GM12864 (cell line): Measurements from ENCODE around the gene GNB2.

Source experiments
- DNase-seq: peaks from one replicate; pipeline ENCODE4 v3.0.0-alpha.2; 2011; ENCODE audit warnings: low read depth
- H3K4me3 ChIP-seq: 2 replicates; pipeline ENCODE4 v1.5.1; 2011; ENCODE audit warnings: mild to moderate bottlenecking, low read depth, low read length, control low read depth
- TF ChIP-seq, protein P1 (sequence below): IDR thresholded peaks from 2 replicates; pipeline ENCODE4 v1.5.1; 2011; ENCODE audit warnings: low read depth, mild to moderate bottlenecking, moderate library complexity, low read length, control low read depth, inconsistent platforms; ENCODE audit errors: missing control alignments

GNB2 gene

DNA sequence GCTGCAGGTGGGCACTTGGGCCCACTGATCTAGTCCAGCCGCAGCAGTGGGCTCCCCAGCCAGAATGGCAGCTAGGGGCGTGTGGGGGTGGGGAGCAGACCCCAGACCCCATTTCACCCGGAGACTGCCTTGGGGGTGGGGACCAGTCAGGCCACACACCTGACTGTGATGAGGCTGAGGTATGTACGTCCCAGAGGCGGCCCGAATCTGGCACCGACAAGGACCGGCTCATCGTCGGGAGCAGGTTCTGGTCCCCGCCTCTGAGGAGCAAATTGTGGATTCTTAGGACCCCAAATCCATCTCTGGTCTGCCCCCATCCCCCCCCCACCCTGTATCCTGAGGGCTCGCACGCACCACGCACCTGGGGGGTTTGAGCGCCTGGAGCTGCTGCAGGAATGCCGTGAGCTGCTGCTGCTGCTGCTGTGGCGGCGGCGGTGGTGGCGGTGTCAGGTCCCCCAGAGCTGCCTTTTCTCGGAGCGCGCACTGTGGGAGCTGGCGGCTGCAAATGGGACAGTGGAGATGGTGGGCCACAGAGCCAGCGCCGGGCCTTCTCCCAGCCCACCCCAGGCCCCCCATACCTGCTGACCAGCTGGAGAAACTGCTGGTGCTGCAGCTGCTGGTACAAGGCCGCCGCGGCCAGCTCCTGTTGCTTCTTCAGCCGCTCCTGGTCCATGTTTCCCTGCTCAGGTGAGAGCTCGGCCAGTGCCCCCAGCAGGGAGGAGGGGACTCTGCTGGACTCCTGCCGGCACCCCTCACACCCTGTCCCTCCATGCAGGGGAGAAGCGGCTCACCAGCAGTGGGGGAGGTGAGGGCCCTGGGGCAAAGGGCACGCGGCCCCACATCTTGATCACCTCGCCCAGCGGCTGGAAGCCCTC, 10.4 kb downstream of the GNB2 start:
- no peak for DNase-seq
- TF ChIP-seq, protein P1, sequence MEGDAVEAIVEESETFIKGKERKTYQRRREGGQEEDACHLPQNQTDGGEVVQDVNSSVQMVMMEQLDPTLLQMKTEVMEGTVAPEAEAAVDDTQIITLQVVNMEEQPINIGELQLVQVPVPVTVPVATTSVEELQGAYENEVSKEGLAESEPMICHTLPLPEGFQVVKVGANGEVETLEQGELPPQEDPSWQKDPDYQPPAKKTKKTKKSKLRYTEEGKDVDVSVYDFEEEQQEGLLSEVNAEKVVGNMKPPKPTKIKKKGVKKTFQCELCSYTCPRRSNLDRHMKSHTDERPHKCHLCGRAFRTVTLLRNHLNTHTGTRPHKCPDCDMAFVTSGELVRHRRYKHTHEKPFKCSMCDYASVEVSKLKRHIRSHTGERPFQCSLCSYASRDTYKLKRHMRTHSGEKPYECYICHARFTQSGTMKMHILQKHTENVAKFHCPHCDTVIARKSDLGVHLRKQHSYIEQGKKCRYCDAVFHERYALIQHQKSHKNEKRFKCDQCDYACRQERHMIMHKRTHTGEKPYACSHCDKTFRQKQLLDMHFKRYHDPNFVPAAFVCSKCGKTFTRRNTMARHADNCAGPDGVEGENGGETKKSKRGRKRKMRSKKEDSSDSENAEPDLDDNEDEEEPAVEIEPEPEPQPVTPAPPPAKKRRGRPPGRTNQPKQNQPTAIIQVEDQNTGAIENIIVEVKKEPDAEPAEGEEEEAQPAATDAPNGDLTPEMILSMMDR: no peak
- no peak overlapping the region for H3K4me3 ChIP-seq

DNA sequence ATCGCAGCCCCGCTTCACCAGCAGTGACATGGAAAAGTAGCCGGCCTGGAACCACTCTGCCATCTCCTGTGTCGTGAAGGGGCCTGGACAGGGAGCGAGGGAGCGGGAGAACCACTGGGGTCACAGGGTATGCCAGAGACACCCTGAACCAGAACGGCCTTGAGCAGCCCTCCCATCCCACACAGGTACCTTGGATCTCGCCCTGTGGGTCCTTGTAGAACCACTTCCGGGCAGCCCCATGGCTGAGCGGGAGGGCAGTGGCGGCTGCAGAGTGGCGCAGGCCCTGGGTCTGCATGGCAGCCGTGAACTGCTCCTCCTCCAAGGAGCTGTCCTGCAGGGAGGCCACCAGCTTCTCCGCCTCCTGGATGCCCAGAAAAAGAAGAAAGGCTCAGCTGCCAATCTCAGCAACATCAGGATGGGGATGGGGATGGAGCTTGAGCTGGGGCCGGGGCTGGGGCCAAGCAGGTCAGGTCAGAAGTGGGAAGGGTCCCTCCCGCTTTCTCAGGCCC, 11.0 kb downstream of the GNB2 start:
- no peak for DNase-seq
- TF ChIP-seq, protein P1: no peak
- no peak overlapping the region for H3K4me3 ChIP-seq

DNA sequence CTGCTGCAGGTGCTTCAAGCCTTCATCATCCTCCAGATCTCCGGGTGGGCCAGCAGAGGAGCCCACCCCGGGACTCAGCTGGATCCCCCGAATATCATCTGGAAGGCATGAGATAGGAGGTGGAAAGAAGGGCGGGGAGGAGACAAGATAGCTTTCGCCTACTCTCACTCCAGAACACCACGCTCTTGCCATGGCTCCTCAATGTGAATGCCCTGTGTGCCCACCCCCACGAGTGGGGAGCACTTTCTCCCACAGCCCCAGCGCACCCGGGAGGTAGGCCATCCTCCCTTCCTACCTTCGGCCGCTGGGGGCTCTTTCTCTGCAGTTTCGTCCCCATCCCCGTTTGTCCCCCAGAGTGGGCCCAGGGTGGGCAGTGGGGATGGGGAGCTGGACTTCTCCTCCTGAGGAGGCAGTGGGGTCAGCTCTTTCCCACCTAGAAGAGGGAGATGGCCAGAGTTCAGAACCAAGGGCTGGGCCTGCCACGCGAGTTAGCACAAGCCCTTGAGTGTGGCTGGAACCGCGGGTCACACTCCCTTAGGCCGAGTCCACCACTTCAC, 11.6 kb downstream of the GNB2 start:
- no peak overlapping the region for H3K4me3 ChIP-seq

DNA sequence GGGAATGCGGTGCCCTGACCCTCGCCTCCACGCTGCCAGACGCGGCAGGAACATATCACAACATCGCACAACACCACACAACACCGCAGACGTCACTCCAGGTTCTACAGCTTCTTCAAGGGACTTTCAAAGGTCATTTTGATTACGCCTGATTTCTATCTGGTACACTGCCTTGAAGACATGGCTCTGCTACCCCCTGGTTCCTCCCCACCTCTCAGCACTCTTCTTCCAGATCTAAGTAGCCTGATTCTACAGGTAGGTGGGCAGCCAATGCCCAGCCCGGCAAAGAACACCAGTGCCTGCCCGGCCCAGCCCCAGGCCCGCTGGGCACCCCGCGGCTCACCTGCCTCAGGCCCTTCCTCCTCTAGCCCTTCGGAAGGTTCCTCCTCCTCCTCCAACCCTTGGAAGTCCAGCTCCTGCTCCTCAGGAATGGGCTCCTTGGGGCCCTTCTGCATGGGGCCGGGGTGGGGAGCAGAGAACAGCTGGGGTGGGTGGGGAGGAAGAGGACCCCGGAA, 12.1 kb downstream of the GNB2 start:
- TF ChIP-seq, protein P1: no peak

More for the DNA sequence above, 11.6 kb downstream of the GNB2 start:
- DNase-seq: no peak
- TF ChIP-seq, protein P1: no peak

DNA sequence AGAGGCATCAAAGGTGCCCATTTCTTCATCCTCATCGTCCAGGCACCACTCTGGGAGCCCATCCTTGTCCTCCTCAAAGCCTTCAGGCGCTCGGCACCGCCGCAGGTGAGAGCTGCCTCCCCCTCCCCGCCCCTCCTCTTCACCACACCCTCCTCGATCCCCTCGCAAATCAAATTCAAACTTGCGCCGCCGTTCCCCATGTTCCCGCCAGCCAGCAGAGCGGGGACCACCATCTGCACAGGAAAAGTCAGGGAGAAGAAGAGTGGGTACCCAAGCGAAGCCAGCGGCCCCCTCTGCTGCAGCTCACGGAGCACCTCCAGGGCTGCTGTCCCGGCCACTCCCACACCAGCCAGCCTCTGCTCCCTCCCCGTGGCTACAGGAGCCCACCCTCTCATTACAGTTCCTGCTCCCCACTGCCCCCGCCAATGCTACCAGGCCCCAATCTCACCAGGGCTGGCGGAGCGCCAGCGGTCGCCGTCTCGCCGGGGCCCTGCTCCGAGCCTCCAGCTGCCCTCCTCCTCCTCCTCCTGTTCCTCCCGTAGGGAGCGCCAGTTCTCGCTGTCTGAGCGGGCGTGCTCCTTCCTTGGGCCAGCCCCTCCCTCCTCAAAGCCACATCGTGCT, 12.8 kb downstream of the GNB2 start:
- TF ChIP-seq, protein P1: no peak
- no peak for DNase-seq
- H3K4me3 ChIP-seq: no peak overlapping the region

More for the DNA sequence above, 12.1 kb downstream of the GNB2 start:
- H3K4me3 ChIP-seq: no peak overlapping the region
- no peak for DNase-seq

DNA sequence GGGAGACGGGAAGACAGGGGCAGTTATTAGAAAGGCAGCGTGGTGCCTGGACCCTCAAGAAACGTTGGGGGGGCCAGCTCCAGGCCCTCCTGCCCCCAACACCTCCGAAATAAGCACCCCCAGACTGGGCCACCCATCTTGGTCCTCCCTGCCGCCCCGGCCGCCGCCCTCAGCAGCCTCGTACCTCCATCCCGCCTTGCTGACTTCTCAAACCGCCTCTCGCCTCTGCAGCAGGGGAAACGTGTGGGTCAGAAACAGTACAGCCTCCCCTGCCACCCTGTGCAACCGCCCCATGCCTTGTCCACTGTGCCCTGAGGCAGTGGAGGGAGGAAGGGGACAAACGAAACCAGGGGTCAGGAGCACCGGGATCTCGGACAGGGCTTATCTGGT, 13.3 kb downstream of the GNB2 start:
- DNase-seq: no peak
- TF ChIP-seq, protein P1: no peak

More for the DNA sequence above, 13.3 kb downstream of the GNB2 start:
- H3K4me3 ChIP-seq: no peak overlapping the region
